GM21447 (cell line): ENCODE measurements around the gene ALG14.
"Not testable (repeated sequence)": the region's sequence is repeated elsewhere in the genome, so short reads cannot be mapped to it uniquely, and the experiment has no call there.

Experiments used
- ATAC-seq: cut with Tn5 transposase; IDR thresholded peaks from one replicate; pipeline ENCODE4 v1.9.1; 2021; ENCODE audit not compliant: unreplicated experiment

The ALG14 gene

GRCh38 chr1:94958081-94958480 is 114.7 kb downstream of the ALG14 start:
- no peak for ATAC-seq

DNA sequence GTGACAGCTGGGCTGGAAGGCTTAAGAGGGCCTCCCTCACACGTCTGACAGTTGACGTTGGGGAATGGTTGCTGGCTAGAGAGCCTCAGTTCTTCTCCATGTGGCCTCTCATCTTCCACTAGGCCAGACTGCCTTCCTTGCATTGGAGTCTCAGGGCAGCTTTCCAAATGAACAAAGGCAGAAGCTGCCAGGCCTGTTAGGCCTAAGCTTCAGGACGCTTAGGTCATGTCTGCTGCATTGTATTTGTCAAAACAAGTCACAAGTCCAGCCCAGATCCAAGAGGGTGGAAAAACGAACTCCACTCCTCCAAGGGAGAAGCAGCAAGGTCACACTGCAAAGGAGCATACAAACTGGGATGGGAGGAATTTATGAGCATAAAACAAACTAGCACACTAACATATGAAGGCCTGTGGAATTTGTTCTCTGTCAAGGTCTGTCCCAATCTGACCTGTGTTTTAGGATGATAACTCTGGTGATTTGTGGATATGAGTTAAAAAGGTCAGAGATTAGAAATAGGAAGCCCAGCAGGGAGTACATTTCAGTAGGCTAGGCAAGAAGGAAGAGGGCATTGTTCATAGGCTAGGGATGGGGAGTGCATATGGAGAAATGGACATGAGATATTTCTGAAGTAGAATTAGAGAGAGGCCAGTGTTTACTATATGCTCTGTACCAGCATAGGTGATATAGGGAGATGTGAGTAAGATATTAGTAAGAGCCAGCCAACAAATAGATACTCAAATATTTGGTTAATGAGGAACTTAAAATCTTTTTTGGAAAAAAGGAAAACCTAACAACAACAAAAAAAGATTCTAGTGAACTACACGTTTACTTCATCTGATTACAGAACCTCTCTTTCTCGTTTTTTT is 116.8 kb downstream of the ALG14 start:
- no peak for ATAC-seq

- no peak for ATAC-seq
These were observed 118.2 kb downstream of the ALG14 start for GRCh38 chr1:94954263-94955220.

GRCh38 chr1:94953746-94954145 is 119.0 kb downstream of the ALG14 start:
- ATAC-seq = no peak

DNA sequence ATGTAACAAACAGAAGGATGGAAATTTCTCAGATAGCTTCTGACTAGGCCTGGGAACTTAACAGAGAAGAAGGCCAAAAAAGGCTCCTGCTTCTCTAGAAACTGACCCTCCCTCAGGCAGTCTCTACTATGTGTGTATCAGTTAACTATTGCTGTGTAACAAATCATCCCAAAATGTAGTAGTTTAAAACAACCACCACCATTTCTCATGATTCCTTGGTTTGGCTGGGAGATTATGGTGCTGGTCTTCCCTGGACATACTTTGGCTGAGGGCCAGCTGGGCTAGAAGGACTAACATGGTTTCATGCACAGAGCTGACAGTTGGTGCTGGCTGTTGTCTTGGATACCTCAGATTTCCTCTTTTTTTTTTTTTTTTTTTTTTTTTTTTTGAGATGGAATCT is 119.6 kb downstream of the ALG14 start:
- no peak for ATAC-seq

- no peak for ATAC-seq
These were observed 120.2 kb downstream of the ALG14 start for GRCh38 chr1:94952539-94952938.

DNA sequence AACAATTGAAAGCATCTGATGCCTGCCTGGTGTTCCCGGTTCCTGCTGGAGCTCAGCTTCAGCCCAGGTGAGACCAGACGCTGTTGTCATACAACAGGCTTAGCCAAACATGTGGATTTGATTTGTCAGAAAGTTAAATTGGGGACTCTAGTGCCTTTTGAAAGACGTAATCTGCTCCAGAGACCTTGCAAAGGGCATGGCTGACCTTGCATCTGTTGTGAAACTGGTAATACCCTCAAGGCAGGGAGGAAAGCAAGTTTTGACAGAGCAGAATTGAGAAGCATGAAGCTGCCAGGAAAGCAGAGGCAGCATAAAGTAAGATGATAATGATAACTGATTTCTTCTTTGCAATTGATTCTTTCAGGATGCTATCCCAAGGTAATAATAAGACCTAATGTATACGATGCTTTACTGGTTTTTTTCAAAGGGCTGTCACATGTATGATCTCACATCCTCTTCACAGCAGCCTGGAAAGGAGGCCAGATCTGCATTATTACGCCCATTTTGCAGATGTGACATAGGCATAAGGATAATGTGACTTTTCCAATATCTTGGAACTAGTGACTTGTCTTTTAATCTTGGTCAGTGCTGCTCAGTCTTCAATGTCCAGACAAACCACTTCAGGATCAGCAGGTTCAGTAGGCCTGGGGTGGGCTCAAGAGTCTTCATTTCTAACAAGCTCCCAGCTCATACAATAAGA is 121.1 kb downstream of the ALG14 start:
- no peak for ATAC-seq

DNA sequence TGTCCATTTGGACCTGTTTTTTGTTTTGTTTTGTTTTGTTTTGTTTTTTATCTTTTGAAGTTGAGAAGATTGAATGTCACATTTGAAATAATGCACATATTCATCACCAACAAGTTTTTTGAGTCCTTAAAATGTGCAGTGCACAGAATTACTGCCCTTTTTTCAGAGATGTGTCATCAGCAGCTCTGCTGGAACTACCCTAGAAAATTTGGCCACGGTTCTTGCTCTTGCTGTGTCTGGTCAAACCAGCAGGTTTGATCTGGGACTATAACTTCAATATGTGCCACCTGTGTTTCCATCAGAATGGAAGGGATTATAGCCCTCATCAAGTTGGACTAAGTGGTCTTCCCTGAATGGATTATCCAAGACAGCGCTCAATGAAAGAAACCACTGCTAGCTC is 121.7 kb downstream of the ALG14 start:
- no peak for ATAC-seq

- ATAC-seq = no peak
These were observed 122.8 kb downstream of the ALG14 start for GRCh38 chr1:94949681-94950661.

GRCh38 chr1:94947437-94947836 is 125.3 kb downstream of the ALG14 start:
- no peak for ATAC-seq

- ATAC-seq = no peak
These were observed 125.9 kb downstream of the ALG14 start for GRCh38 chr1:94946886-94947285.

DNA sequence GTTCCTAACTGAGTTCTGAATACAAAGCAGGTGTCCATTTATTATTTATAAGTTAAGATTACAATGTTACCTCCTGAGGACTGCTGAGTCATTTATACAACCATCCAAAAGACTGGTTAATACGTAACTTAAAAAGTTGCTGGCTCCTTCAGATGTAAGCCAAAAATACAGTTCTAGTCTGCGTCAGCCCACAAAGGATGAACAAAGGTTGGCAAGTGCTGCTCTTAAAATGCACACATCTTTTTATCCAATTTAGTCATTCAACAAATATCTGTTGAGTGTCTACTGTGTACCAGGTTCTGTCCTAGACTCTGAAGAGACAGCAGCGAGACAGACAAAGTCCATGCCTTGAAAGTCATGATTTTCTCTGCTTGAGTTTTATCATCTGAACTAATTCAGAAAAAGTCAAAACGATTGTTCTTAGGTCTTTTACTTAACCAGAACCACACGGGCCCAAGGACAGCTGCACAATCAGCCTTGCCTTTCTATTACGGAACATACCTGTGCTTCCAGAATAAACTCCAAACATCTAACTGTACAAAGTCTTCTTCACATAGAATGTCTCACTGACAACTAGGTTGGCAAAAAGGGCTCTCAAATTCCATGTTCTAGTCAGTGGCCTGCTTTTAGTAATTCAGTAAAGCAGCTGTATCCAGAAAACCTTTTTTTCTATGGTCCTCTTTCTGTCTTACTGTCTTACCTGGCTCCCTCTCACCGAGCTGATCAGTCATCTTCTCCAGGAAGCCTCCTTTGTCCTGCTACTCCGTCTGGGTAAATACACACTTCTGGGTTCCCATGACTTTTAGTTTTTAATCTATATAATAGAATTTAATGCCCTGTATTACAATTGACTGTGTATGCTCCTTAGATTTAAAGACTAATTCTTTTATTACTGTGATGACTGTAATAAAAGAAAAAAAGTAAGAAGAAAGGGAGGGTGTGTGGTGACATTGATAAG is 130.3 kb downstream of the ALG14 start:
- ATAC-seq = no peak

GRCh38 chr1:94941480-94941879 is 131.3 kb downstream of the ALG14 start:
- ATAC-seq = not testable (repeated sequence)

DNA sequence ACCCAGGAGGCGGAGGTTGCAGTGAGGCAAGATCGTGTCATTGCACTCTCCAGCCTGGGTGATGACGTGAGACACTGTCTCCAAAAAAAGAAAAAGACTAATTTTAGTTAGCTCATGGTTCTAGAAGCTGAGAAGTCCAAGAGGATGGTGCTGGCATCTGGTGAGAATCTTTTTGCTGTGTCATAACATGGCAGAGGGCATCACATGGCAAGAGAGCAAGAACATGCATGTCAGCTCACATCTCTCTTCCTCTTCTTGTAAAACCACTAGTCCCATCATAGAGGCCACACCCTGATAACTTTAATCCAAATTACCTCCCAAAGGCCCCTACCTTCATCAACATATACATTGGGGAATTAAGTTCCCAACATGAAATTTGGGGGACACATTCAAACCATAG is 132.0 kb downstream of the ALG14 start:
- ATAC-seq = no peak

- ATAC-seq = no peak
These were observed 134.9 kb downstream of the ALG14 start for GRCh38 chr1:94937820-94938219.

- ATAC-seq = no peak
These were observed 135.7 kb downstream of the ALG14 start for GRCh38 chr1:94936861-94937620.

- no peak for ATAC-seq
These were observed 137.3 kb downstream of the ALG14 start for GRCh38 chr1:94935476-94935875.

DNA sequence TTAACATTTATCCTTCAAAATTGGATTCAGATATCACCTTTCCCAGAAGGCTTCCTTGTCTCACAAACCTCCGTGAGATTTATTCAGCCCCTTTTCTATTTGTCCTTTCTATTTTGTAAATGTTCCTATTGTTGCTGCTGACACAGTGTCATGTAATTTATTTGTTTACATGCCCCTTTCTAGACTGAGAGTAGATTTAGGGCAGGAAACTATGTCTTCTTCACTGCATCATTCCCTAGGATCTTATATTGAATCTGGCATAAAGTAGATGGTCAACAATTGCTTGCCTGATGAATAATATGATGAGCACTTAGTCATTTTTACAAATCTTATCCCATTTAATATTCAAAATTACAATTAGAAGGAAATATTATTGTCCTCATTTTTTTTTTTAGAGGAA is 137.7 kb downstream of the ALG14 start:
- no peak for ATAC-seq
